Activated T-cell treated with anti-CD3 and anti-CD28 coated beads, Interleukin-2, amount 50 U/mL, for 1 hour (primary cell): ENCODE results near the gene CCDC74A.
"Not testable (repeated sequence)": the region's sequence is repeated elsewhere in the genome, so short reads cannot be mapped to it uniquely, and the experiment has no call there.

ENCODE experiments used
- DNase-seq: peaks from one replicate; pipeline ENCODE4 v3.0.0-alpha.2; 2020

CCDC74A gene

DNA sequence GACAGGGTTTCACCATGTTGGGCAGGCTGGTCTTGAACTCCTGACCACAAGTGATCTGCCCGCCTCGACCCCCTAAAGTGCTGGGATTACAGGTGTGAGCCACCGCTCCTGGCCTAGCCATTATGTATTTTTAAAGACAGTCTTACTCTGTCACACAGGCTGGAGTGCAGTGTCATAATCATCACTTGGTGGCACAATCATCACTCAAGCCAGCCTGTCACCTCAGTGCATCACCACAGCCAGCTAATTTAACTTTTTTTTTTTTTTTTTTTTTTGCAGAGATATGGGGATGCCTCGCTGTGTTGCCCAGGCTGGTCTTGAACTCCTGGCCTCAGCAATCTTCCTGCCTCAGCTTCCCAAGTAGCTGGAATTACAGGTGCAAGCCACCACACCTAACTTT lies 24.1 kb upstream of the CCDC74A start:
- not testable (repeated sequence) for DNase-seq

DNA sequence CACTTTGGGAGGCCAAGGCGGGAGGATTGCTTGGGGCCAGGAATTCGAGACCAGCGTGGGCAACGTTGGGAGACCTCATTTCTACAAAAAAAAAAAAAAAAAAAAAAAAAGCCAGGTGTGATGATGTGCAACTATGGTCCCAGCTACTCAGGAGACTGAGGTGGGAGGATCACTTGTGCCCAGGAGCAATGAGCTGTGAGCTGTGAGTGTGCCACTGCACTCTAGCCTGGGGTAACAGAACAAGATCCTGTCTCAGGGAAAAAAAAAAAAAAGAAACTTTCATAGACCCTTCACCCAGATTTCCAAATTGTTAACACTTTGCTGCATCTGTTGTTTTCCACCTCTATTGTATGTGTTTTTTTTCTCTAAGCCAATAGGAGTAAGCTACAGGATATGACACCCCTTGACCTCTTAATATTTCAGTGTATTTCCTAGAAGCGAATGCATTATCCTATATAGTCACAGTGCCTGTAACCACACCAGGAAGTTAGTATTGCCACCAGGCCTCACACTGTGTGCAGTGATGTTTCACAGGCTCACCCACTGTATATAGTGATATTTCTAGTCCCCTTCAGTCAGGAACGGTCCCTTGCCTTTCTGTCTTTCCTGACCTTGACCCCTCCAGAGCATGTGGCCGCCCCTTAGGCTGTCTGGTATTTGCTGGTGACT lies 23.5 kb upstream of the CCDC74A start:
- not testable (repeated sequence) for DNase-seq

DNA sequence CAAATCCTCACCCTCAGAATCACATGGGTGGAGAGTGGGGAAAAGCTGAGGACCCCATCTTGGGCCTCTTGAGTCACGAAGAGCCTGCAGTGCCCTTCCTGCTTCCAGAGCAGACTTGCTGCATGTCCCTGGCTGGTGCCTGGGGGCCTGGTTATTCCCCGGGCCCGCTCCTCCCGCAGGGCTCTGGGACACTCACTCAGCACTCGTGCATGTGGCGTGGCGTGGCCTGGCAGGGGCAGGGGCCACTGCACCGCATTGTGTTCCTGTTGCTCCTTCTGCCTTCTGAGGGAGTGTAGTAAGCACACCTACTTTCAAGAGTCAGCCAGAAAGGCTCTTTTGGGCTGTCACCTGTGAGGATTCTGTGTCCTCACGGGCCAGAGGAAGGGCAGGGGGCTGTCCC lies 18.1 kb upstream of the CCDC74A start:
- no peak for DNase-seq

DNA sequence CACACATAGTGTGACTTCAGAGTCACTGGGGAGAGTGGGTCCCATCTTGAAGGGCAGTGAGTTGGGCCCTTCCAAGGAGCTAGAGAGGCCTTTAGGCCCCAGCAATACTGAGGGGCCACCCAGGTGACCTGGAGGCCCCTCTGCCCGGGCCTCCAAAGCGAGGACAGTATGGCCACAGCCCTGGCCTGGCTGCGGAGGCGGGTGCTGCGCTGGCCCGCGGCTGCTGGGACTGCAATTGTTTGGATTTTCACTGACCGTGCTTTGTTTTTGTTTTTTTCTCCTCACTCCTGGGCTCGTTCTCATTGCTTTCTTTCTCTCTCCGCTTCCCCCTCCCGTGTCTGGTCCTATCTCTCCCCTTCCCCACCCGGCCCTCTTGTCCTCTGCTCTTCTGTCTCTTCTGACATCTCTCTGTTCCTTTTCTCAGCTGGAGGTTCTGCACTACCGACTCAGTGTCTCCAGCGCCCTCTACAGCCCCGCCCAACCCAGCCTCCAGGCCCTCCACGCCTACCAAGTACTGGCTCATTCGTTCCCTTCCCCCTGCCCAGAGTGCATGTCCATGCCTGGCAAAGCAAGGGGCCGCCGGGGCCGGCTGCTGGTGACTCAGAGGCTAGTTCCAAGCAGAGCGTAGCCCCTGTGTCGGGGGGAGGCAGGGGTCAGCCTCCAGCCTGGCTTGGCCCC lies 16.3 kb upstream of the CCDC74A start:
- DNase-seq, result not testable (repeated sequence)

DNA sequence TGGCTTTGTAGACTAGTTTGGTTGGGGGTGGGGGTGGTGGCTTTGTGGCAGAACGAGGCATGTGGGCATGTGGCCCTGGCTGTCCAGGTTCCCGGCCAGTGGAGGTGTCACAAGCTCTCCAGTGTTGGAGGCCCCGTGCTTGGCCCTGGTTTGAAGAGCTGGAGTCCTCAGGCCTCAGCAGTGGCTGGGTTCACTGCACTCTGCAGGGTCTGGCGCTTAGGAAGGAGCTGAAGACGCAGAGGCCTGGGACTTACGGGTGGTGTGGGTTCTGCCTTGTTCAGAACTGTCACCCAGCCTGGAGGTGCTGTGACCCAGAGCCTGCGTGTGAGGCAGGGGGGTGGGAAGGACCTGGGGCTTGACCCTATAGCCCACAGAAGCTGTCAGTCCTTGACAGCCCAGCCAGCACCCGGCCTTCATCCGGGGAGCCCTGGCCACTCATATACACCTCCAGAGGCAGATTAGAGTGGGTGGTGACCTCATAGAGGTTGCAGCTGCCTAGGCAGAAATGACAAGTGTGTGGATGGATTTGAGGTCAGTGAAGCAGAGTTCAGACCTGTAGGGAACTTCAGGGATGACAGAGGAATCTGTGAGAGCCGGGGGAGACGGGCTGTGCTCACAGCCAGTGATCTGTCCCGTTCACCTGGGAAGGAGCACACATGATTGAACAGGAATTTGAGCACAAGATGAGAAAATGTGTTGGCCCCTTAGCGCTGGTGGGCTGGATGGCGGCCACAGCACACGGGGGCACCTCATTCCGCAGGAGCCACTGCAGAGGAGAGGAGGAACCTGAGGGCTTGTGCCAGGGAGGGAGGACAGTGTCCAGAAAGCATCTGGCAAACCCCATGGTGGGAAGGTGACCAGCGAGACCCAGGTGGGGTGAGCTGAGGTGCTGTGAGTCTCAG lies 15.5 kb upstream of the CCDC74A start:
- DNase-seq, result not testable (repeated sequence)

DNA sequence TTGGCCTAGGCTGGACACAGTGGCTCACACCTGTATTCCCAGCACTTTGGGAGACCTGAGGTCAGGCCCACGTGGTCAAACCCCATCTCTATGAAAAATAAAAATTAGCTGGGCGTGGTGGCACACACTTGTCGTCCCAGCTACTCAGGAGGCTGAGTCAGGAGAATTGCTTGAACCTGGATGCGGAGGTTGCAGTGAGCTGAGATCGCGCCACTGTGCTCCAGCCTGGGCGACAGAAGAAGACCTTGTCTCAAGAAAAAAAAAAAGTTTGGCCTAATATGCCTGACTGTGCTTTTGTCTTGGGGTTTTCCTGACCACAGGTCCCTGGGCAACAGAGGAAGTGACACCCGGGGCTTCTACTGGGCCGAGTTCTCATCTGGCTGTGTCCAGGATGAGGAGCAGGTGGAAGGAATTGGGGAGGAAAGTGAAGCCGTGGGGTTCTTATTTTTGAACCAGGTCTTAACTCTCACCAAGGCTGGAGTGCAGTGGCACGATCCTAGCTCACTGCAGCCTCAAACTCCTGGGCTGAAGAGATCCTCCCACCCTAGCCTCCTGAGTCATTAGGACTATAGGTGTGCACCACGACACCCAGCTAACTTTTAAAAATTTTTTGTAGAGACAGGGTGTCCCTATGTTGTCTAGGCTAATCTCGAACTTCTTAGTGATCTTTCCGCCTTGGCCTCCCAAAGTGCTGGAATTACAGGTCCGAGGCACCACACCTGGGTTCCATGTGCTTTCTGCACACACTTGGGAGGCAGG lies 13.1 kb upstream of the CCDC74A start:
- DNase-seq, result not testable (repeated sequence)

DNA sequence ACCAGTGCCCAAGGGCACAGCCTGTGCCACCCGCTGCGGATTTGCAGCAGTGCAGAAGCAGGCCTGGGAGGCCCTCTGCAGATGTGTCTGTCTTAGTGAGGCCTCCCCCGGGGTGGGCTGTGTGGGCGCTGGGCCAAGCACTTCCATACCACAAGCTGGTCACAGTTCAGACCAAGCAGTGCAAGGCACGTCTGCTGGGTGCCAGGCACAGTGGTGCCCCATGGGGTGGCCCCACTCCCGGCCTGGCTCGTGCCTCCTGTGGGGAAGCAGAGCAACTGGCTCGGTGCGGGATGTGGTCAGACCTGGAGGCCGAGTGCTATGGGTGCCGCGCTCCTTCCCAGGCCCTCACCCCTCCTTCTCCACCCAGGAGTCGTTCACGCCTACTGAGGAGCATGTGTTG lies 12.5 kb upstream of the CCDC74A start:
- DNase-seq, result not testable (repeated sequence)

DNA sequence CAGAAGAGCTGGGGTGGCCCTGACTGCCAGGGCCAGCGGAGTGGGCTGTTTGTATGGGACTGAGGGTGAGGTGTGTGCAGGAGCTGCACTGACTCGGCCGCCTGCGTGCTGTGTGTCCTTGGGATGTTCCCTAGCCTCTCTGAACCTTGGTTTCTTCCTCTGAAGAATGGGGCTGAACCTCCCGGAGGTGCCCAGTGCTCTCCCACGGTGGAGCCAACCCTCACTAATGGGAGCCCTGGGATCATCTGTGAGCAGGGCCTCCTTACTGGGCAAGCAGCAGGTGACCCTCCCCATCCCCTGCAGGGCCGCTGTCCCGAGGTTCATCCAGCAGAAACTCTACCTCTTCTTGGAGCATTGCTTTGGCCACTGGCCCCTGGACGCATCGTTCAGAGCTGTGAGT lies 11.7 kb upstream of the CCDC74A start:
- DNase-seq, result no peak

DNA sequence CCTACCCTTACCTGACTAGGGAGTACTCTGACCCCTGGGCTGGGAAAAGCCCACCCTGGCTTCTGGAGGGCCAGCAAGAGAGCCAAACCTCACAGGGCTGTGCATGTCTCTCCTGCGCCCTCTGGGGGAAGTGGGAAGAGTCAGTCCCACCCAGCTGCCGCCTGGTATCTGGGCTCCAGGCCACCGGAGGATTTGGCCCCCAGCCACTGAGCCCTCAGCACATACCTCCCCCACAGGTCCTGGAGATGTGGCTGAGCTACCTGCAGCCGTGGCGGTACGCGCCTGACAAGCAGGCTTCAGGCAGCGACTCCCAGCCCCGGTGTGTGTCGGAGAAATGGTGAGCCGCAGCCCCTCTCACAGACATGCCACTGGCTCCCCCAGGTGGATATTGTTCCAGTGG lies 11.1 kb upstream of the CCDC74A start:
- not testable (repeated sequence) for DNase-seq

DNA sequence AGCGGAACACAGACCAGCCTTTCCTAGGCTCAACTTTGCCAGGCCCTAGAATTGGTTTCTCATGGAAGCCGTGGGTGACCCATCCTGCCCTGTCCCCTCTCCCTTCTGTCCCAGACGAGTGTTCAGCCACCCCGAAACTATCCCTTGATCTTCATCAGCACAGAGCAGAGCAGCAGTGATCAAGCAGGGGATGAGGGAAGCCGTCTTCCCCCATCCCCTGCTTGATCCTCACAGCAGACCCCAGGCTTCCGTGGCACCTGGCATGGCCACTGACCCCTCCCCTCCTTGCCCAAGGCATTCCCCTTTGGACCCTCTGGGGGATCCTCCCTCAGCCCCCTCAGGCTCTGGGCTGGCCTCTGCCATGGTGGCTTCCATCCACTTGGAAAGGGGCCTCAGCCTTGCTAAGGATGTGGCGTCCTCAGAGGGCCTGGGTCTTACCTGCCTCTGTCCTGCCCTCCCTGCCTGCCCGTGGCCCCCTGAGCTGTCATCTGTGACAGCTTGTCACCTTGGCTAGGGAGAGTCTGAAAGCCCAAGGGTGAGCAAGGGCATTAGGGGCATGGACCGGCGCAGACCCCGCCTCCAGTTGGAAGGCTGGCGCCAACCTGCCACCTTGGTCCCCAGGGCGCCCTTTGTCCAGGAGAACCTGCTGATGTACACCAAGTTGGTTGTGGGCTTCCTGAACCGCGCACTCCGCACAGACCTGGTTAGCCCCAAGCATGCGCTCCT lies 10.4 kb upstream of the CCDC74A start:
- DNase-seq, result no peak

DNA sequence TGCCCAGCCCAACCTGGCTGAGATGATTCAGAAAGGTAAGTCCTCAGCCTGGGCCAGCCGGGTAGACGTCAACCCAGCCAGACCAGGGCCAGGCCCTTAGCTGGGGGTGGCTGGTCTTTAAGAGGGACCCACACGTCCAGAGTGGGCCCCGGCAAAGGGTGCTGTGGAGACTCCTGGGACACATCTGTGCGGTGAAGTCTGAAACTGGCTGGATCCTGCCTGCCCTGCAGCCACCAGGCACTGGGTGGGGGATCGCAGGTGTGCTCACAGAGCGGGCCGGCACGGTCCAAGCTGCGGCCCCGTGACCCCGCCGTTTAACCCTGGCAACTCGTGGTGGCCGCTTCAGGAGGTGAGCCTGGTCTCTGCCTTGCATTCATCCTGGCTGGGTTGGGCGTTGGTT lies 9.8 kb upstream of the CCDC74A start:
- not testable (repeated sequence) for DNase-seq

DNA sequence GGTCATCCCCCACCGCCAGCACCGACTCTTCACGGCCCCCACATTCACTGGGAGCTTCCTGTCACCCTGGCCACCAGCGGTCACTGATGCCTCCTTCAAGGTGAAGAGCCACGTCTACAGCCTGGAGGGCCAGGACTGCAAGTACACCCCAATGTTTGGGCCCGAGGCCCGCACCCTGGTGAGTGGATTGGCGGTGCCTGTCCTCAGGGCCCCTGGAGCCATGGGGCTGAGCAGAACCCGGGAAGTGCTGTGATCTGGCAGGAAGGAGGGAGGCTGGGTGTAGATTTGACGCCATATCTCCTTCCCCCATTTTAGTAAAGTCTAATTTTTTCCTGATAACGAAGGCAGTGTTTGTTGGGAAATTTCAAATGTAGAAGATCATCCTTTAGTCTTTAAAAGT lies 9.2 kb upstream of the CCDC74A start:
- not testable (repeated sequence) for DNase-seq

DNA sequence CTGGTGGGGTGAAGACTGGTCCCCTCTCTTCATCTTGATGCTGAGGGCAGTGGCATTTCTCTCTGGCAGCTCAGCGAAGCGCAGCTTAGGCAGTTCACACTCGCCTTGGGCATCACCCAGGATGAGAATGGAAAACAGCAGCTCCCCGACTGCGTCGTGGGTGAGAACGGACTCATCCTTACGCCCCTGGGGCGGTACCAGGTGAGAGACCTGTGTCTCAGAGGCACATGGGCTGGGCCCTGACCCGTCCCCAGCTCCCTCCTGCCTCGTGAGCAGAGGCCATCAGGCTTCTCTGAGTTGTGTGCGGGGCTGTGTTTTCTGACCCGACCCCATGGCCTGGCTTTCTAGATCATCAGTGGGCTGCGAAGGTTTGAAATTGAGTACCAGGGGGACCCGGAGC lies 8.2 kb upstream of the CCDC74A start:
- DNase-seq, result peak; percentile 13

DNA sequence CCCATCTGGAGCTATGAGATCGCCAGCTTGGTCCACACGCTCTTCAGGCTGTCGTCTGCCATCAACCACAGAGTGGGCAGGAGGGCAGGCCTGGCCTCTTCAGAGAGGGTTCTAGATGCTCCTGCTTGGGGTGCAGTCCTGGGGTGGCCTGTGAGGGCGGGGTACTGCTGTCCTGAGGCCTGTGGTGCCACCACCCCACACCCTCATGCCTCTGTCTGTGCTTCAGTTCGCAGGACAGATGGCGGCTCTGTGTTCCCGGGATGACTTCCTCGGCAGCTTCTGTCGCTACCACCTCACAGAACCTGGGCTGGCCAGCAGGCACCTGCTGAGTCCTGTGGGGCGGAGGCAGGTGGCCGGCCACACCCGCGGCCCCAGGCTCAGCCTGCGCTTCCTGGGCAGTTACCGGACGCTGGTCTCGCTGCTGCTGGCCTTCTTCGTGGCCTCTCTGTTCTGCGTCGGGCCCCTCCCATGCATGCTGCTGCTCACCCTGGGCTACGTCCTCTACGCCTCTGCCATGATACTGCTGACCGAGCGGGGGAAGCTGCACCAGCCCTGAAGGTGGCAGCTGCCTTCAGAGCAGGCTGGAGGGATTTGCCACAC lies 7.7 kb upstream of the CCDC74A start:
- not testable (repeated sequence) for DNase-seq

DNA sequence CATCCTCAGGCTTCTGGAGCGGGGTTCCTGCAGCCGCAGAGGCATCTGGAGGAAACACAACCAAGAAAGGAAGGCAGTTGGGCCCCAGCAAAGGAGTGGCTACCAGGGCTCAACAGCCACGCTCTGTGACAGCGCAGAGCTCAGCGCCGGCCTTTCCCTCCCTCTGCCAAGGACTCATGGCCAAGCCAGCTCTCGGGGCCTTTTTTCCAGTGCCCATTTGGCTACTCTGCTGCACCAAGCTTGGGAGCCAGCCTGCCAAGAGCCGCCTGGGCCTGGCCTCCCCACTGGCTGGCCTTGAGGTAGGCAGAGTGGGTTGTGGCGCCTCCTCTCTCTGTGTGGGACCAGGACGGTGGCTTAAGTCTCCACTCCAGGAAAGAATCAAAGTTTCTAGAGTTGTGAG lies 7.2 kb upstream of the CCDC74A start:
- DNase-seq, result no peak

DNA sequence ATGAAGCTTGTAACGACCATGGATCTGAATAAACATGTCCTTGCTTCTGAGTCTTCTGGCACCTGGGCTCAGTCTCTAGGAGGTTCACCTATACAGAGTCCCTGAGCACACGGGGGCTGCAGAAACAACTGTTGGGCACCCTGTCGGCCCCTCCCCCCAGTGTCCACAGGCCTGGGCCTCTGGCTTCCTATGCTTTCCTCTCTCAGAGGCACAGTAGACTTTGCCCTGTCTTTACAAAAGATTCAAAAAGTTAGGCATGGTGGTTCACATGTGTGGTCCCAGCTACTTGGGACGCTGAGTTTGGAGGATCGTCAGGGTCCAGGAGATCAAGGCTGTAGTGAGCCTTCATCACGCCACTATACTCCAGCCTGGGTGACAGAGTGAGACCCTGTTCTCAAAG lies 6.2 kb upstream of the CCDC74A start:
- DNase-seq, result not testable (repeated sequence)

DNA sequence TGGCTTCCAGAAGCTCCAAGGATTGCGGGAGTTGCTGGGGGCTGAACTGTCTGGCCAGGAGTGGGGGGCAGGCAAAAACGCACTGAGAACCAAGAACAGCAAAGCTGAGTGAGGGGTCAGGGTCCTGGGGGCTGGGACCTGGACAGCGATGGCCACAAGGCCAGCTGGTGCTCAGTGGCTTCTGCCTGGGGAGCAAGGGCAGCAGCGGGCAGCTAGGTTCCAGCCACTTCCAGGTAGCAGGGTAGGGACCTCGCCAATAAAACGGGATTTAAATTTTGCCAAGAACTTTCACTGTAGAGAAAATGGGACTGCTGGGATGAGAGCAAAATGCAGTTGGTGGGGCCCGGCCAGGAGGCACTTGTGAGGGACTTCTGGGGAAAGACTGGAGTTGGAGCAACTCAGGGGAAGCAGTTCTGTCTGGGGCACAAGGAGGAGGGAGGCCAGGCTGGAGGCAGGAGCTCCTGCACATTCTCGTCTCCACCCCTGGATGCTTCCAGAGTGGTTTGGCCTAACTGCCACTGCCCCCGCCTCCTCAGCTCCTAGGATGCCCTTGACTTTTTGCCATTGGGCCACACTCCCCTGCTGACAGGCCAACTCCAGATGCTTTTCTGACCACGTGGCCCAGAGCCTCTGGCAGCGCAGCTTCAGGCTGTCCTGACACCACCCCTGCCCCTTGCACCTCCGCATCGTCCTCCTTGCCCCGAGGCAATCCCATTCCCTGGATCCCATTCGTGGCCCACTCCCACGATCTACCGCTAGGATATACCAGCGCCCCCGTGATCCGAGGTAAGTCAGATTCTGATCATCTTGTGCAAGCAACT lies 5.5 kb upstream of the CCDC74A start:
- DNase-seq, result no peak

DNA sequence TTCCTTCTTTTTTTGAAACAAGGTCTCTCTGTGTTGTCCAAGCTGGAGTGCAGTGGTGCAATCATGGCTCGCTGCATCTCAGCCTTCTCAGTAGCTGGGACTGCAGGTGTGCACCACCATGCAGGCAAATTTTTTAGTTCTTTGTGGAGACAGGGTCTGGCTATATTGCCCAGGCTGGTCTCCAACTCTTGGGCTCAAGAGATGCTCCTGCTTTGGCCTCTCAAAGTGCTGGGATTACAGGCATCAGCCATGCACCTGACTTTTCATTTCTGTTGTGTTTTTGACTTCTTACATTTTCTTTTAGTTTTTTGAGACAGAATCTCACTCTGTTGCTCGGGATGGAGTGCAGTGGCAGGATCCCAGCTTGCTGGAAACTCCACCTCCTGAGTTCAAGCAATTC lies 2.4 kb upstream of the CCDC74A start:
- not testable (repeated sequence) for DNase-seq

DNA sequence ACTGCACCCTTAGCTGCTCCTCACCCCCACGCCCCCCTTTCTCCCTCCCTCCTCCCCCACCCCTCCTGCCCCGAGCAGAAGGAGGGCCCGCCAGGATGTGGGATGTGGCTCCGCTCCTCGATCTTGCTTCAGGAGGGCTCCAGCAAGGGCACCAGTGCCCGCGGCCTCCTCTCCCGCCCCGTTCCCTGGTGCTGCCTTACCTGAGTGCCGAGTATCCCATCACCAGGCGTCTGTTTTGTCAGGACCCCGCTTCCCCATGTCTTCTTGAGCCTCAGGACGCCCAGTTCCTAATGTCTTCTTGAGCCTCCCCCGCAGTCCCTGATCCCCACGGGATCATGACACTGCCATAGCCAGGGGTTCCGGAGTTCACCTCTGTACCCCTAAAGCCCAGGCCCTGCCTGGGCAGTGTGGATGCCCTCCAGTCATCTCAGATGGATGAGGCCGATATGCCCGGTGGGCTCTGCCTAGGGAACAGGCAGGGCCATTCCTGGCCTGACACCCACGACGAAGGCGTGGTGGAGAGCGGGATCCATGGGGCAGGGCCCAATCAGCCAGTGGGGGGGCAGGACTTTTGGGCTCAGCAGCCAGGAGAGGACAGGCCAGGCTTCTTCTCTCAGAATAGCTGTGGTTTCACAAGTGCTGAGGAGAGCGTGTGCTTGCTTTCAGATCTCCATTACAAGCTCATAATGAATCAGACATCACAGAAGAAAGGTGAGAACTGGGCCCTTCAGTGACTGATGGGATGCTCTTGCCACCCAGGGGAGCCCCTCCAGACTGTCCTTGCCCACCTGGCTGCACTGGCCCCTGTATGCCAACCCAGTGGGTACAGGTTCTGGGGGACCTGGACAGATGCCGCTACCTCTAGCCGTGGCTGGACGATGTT lies 1.5 kb downstream of the CCDC74A start:
- DNase-seq, result not testable (repeated sequence)
